DOHH2 (cell line): ENCODE results near the gene PRKAR1B.

Source experiments
- EZH2phosphoT487 ChIP-seq: fragments of 200-600 bp; sonication (generic); IDR thresholded peaks from 2 replicates; pipeline ENCODE4 v1.6.1; 2017; ENCODE audit warnings: borderline replicate concordance, mild to moderate bottlenecking, antibody characterized with exemption, low read length, moderate library complexity, mixed read lengths
- TF ChIP-seq, protein P1 (sequence below): fragments of 200-600 bp; sonication (generic); IDR thresholded peaks from one replicate; pipeline ENCODE4 v1.5.1; 2014; ENCODE audit warnings: antibody characterized with exemption, mild to moderate bottlenecking, low read depth, low read length; ENCODE audit not compliant: poor library complexity, severe bottlenecking

DNA sequence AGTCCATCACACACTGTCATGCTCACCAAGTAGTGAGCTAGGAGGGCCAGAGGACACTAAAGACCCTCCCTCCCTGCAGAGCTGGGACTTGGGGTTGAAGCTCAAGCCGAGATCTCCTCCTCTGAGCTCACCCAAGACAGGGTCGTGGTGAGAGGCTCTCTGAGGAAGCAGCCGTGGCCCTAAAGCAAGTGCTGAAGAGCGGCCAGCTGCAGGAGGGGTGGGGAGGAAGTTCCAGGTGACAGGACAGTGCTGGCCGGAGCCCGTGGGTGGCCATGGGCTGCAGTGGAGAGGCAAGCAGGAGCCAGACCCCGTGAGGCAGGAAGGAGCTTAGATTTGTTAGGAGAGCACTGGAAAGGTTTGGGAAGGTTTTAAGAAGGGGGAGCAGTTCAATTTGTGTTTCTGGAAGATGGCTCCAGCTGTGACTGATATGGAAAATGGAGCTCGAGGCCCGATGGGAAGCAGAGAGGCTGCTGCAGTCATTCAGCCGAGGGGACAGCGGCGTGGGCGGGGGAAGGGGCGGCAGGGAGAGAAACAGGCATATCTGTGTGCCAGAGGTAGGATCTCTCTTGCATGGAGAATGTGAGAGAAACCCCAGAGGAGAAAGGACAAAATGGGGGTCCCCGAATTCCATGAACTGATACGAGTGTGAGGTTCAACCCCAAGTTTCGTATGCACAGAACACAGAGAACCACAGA, 27.5 kb downstream of the PRKAR1B start:
- TF ChIP-seq, protein P1, sequence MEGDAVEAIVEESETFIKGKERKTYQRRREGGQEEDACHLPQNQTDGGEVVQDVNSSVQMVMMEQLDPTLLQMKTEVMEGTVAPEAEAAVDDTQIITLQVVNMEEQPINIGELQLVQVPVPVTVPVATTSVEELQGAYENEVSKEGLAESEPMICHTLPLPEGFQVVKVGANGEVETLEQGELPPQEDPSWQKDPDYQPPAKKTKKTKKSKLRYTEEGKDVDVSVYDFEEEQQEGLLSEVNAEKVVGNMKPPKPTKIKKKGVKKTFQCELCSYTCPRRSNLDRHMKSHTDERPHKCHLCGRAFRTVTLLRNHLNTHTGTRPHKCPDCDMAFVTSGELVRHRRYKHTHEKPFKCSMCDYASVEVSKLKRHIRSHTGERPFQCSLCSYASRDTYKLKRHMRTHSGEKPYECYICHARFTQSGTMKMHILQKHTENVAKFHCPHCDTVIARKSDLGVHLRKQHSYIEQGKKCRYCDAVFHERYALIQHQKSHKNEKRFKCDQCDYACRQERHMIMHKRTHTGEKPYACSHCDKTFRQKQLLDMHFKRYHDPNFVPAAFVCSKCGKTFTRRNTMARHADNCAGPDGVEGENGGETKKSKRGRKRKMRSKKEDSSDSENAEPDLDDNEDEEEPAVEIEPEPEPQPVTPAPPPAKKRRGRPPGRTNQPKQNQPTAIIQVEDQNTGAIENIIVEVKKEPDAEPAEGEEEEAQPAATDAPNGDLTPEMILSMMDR: no peak
- TF ChIP-seq EZH2phosphoT487: no peak
